HepG2 (cell line): ENCODE measurements around the gene SLC6A16. TPM values are rescaled to one million over a fixed set of nuclear protein-coding genes. Genes with fewer than 3 reads are reported as not detected.

Source experiments
- ATAC-seq: fragments of 200-7000 bp; cut with Tn5 transposase; 3 replicates; pipeline ENCODE4 v1.9.1; 2020; ENCODE audit warnings: mild to moderate bottlenecking, moderate library complexity
- BruUV-seq: library from RNA; stranded (reverse); fragments of 400-500 nt; replicated peaks from 2 replicates; lab custom pipeline; 2021; lab: Mats Ljungman, UMichigan
- CTCF ChIA-PET: fragments of 300-600 bp; formaldehyde crosslinking; extraction: SDS; loops from one replicate; lab custom pipeline; 2021; ENCODE audit warnings: low total read pairs, inconsistent platforms, low intra/inter-chr PET ratio; lab: Yijun Ruan, JAX
- POLR2A ChIA-PET: fragments of 350-600 bp; sonication (Branson Sonifier 250); formaldehyde crosslinking; loops from one replicate; lab custom pipeline; 2020; ENCODE audit warnings: antibody characterized with exemption, inconsistent platforms; lab: Yijun Ruan, JAX
- DNase-seq: peaks from one replicate; pipeline ENCODE4 v3.0.0-alpha.2; 2015; ENCODE audit warnings: low spot score
- FAIRE-seq: peaks from 3 replicates; lab custom pipeline; 2011; peaks lifted over from hg19 to GRCh38; lab: Jason Lieb, UNC
- H2AFZ ChIP-seq: one replicate; pipeline ENCODE4 v1.6.1; 2011; ENCODE audit warnings: low read length, inconsistent platforms
- H3K27ac ChIP-seq: fragments of 300-600 bp; 3 replicates; pipeline ENCODE4 v1.8.0; 2011; ENCODE audit warnings: mixed run types, mild to moderate bottlenecking, mixed read lengths, low read length, inconsistent platforms; ENCODE audit not compliant: insufficient read depth; ENCODE audit errors: extremely low read length
- H3K27me3 ChIP-seq, 2 experiments: fragments of 200-600 bp in 1 of 2; 2 replicates in 1 of 2; 3 replicates in 1 of 2; pipeline versions ENCODE4 v1.6.0 to v1.8.0; 2011; ENCODE audit warnings: low read length in 2 of 2, mild to moderate bottlenecking in 2 of 2, moderate library complexity in 2 of 2, inconsistent platforms in 1 of 2; ENCODE audit not compliant: insufficient read depth in 2 of 2, control insufficient read depth in 1 of 2
- H3K36me3 ChIP-seq, 2 experiments: fragments of 200-600 bp in 1 of 2; replicated peaks in 1 of 2; 2 replicates in 1 of 2; 3 replicates in 1 of 2; pipeline versions ENCODE4 v1.5.1 to v1.8.0; 2011; ENCODE audit warnings: low read length in 2 of 2, inconsistent platforms in 1 of 2; ENCODE audit not compliant: insufficient read depth in 2 of 2, control insufficient read depth in 1 of 2
- H3K4me1 ChIP-seq: 2 replicates; pipeline ENCODE4 v1.5.1; 2012; ENCODE audit warnings: low read length, inconsistent platforms; ENCODE audit not compliant: insufficient read depth
- H3K4me2 ChIP-seq: 2 replicates; pipeline ENCODE4 v1.6.0; 2011; ENCODE audit warnings: low read depth, low read length, inconsistent platforms
- H3K4me3 ChIP-seq, 3 experiments: fragments of 200-600 bp in 1 of 3; sonication (generic), shearing (Covaris generic) in 1 of 3; replicated peaks in 1 of 3; 2 replicates each; pipeline ENCODE4 v1.5.1; 2011 to 2016; ENCODE audit warnings: low read length in 3 of 3, inconsistent platforms in 2 of 3, low read depth in 2 of 3, mild to moderate bottlenecking in 2 of 3, control low read depth in 1 of 3, mixed read lengths in 1 of 3; ENCODE audit not compliant: insufficient read depth in 1 of 3
- H3K79me2 ChIP-seq: one replicate; pipeline ENCODE4 v1.6.1; 2011; ENCODE audit warnings: low read length, inconsistent platforms; ENCODE audit not compliant: insufficient read depth
- H3K9ac ChIP-seq: 2 replicates; pipeline ENCODE4 v1.6.0; 2011; ENCODE audit warnings: mild to moderate bottlenecking, low read depth, low read length, inconsistent platforms; ENCODE audit not compliant: insufficient read depth
- H3K9me3 ChIP-seq: 2 replicates; pipeline ENCODE4 v1.5.1; 2012; ENCODE audit warnings: mild to moderate bottlenecking, low read length
- H4K20me1 ChIP-seq: 2 replicates; pipeline ENCODE4 v1.6.0; 2011; ENCODE audit warnings: inconsistent platforms, mild to moderate bottlenecking, low read length, moderate library complexity; ENCODE audit not compliant: insufficient read depth
- ATF2 ChIP-seq: sonication (generic); formaldehyde crosslinking; IDR thresholded peaks from 2 replicates; pipeline ENCODE4 v1.4.0; 2020; ENCODE audit warnings: missing genetic modification reagents
- HDAC6 ChIP-seq: fragments of 200-600 bp; sonication (generic); IDR thresholded peaks from 2 replicates; pipeline ENCODE4 v1.7.0; 2017; ENCODE audit warnings: mild to moderate bottlenecking, antibody characterized with exemption, low read length, low read depth
- IRF1 ChIP-seq: sonication (generic); formaldehyde crosslinking; IDR thresholded peaks from 2 replicates; pipeline ENCODE4 v1.4.0; 2020; ENCODE audit warnings: low read depth, mild to moderate bottlenecking, missing genetic modification reagents
- KAT2B ChIP-seq: fragments of 150-350 bp; IDR thresholded peaks from 2 replicates; pipeline ENCODE4 v1.6.1; 2014; ENCODE audit warnings: low read depth, low read length, borderline replicate concordance
- KAT8 ChIP-seq: IDR thresholded peaks from 2 replicates; pipeline ENCODE4 v1.6.1; 2016; ENCODE audit warnings: missing genetic modification reagents, missing compliant biosample characterization
- SCMH1 ChIP-seq: sonication (generic); formaldehyde crosslinking; IDR thresholded peaks from 2 replicates; pipeline ENCODE4 v1.9.0; 2021; ENCODE audit warnings: missing genetic modification reagents, mild to moderate bottlenecking, borderline replicate concordance
- ZNF101 ChIP-seq: sonication (generic); formaldehyde crosslinking; IDR thresholded peaks from 2 replicates; pipeline ENCODE4 v1.4.0; 2020; ENCODE audit warnings: mild to moderate bottlenecking, low read depth, missing genetic modification reagents, borderline replicate concordance
- ZNF124 ChIP-seq: sonication (generic); formaldehyde crosslinking; IDR thresholded peaks from 2 replicates; pipeline ENCODE4 v1.4.0; 2020; ENCODE audit warnings: missing genetic modification reagents
- ZNF251 ChIP-seq: sonication (generic); formaldehyde crosslinking; IDR thresholded peaks from 2 replicates; pipeline ENCODE4 v1.9.0; 2021; ENCODE audit warnings: mild to moderate bottlenecking, missing genetic modification reagents
- ZNF260 ChIP-seq: sonication (generic); formaldehyde crosslinking; IDR thresholded peaks from 2 replicates; pipeline ENCODE4 v1.4.0; 2020; ENCODE audit warnings: missing genetic modification reagents, low read depth, mild to moderate bottlenecking, borderline replicate concordance
- ZNF280D ChIP-seq: sonication (generic); formaldehyde crosslinking; IDR thresholded peaks from 2 replicates; pipeline ENCODE4 v1.5.1; 2020; ENCODE audit warnings: mild to moderate bottlenecking, missing genetic modification reagents
- ZNF441 ChIP-seq: sonication (generic); formaldehyde crosslinking; IDR thresholded peaks from 2 replicates; pipeline ENCODE4 v1.7.0; 2021; ENCODE audit warnings: missing genetic modification reagents, borderline replicate concordance
- ZNF567 ChIP-seq: sonication (generic); formaldehyde crosslinking; IDR thresholded peaks from 2 replicates; pipeline ENCODE4 v1.8.1; 2023; ENCODE audit warnings: mild to moderate bottlenecking, missing genetic modification reagents, borderline replicate concordance
- WGBS: methylation state at CpG from one replicate; pipeline ENCODE4 v1.1.6; 2017; ENCODE audit warnings: low lambda C conversion rate; 5-methylcytosine and 5-hydroxymethylcytosine counted together
- in situ Hi-C: cut with HindIII; loops from 2 replicates; pipeline ENCODE4 v1.10.0; 2017; ENCODE audit warnings: low pct_unique_long_range_greater_than_20kb; ENCODE audit not compliant: extremely low pct_ligation_motif_present
- intact Hi-C: fragments of 100-400 bp; cut with micrococcal nuclease; formaldehyde crosslinking; loops from one replicate; pipeline ENCODE4 v1.10.0; 2022; ENCODE audit not compliant: unreplicated experiment
- polyA plus RNA-seq, 8 experiments: library from polyadenylated mRNA; depleted of rRNA in 3 of 8; stranded (reverse) in 7 of 8; unstranded in 1 of 8; fragments of >200 nt; fragmentation: Illumina TruSeq in 4 of 8; extraction: Trizol in 4 of 8; gene quantifications; 2 replicates each; pipeline versions ENCODE4 v1.2.1 to v1.2.3, GENCODE V29; 2011 to 2016; ENCODE audit warnings: low read depth in 4 of 8, missing spikeins in 1 of 8, mixed read lengths in 1 of 8; ENCODE audit not compliant: insufficient read depth in 1 of 8
- total RNA-seq, 5 experiments: library from RNA; depleted of rRNA; stranded (reverse); fragments of >200 nt; fragmentation: Illumina TruSeq; extraction: Trizol; gene quantifications; 2 replicates each; pipeline ENCODE4 v1.2.3, GENCODE V29; 2016; ENCODE audit warnings: low read depth in 1 of 5

The SLC6A16 gene
- total and polyA plus RNA-seq, 2 of the 13 experiments (the other 11 are each of a cell fraction or from before 2014, with no cell fraction given) = 0.07 to 0.18 TPM

- Histone ChIP-seq H3K27me3 (peaks cover 0 to 3% of the 10 kb centered on the region in 2 experiments; a peak in 2 of 5 replicates), H3K27ac (no peak overlapping the region), H3K4me2 (no peak overlapping the region), H3K36me3 (no peaks in the 10 kb centered on the region), H3K4me1 (no peaks in the 10 kb centered on the region), H3K4me3 (no peak overlapping the region), H3K9me3 (no peaks in the 10 kb centered on the region), H3K9ac (no peak overlapping the region), H4K20me1 (no peaks in the 10 kb centered on the region), H3K79me2 (no peaks in the 10 kb centered on the region), H2AFZ (no peak overlapping the region)
- POLR2A ChIA-PET = no interaction called here
- BruUV-seq = no TSS peak
- no peak for ATAC-seq
- CTCF ChIA-PET = no interaction called here
- in situ Hi-C loops = no loop called here
- no peak for DNase-seq
- 4% methylated on average over 6 of the region's 6 CpGs for WGBS
- intact Hi-C loops = no loop called here
- FAIRE-seq = no peak
- TF ChIP-seq ATF2 (no peak), SCMH1 (CRISPR knock-in tag) (no peak), ZNF260 (CRISPR knock-in tag) (no peak), ZNF280D (no peak), ZNF567 (CRISPR knock-in tag) (no peak), KAT2B (no peak), KAT8 (CRISPR knock-in tag) (no peak), ZNF124 (CRISPR knock-in tag) (no peak), HDAC6 (no peak), IRF1 (CRISPR knock-in tag) (no peak), ZNF101 (CRISPR knock-in tag) (no peak), ZNF251 (CRISPR knock-in tag) (no peak), ZNF441 (no peak)
Observed at GRCh38 chr19:49243129-49243528, 81.9 kb downstream of the SLC6A16 start.
